Measurements from ENCODE around the gene NDUFS2. TPM values are rescaled to one million over a fixed set of nuclear protein-coding genes. Genes with fewer than 3 reads are reported as not detected.

NDUFS2 gene
- total RNA-seq, 2 experiments from 2014 or later: 62.9 to 72.1 TPM

DNA sequence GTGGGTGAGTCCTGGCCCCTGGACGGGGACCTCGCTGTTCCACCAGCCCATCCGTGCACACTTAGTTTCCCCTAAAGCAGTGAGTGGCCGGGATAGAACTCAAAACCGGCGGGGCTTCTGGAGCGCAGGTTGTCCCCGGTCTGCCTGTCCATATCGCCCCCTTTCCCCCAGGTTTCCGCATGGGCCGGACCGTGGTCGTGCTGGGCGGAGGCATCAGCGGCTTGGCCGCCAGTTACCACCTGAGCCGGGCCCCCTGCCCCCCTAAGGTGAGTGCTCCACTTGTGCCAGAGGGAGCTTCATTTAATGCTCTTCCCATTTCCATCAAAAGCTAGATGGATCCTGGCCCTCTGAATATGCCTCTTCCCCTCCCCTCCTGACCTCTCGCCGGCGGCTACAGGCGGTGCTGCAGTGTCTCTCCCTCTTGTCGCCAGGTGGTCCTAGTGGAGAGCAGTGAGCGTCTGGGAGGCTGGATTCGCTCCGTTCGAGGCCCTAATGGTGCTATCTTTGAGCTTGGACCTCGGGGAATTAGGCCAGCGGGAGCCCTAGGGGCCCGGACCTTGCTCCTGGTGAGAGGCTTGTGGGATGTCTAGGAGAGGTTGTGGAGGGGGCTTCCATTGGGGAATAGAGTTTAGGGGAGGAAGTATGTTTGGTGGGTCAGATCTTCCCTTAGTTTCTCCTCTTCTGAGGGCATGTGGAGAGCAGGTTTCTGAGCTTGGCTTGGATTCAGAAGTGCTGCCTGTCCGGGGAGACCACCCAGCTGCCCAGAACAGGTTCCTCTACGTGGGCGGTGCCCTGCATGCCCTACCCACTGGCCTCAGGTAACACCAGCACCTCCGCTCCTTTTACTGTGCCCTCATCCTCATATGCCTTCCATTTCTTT, 35.3 kb upstream of the NDUFS2 start:
- CTCF ChIA-PET (ENCODE audit: unreplicated experiment): interaction anchor here (0.7 to 2.0 kb wide), 6 partner anchors 10 to 459 kb away, joined by 3 to 10 read pairs (median 4); partner anchors contain the start of gene B4GALT3
- TSS peak; percentile 66 for BruUV-seq (replicated peaks)

DNA sequence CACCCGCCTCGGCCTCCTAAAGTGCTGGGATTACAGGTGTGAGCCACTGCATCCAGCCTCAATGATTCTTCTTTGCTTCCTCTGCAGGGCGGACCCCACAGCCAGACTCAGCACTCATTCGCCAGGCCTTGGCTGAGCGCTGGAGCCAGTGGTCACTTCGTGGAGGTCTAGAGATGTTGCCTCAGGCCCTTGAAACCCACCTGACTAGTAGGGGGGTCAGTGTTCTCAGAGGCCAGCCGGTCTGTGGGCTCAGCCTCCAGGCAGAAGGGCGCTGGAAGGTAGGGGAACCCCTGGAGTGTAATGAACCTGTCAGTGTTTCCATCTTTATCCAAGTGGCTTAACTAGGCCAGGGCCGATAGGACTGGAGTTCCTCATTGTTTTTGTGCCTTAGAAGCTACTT, 33.3 kb upstream of the NDUFS2 start:
- Histone ChIP-seq H3K36me3 (ENCODE audit: insufficient read depth, low read length) (peaks cover 57% of the 10 kb centered on the region), H3K9me2 (ENCODE audit: insufficient read depth, low read length) (no peaks in the 10 kb centered on the region), H2AFZ (ENCODE audit: low read length) (no peak overlapping the region), H3K4me3 (ENCODE audit: low read depth, low read length, poor library complexity, severe bottlenecking) (no peak overlapping the region), H4K20me1 (ENCODE audit: insufficient read depth, low read length) (no peaks in the 10 kb centered on the region), H3K4me2 (ENCODE audit: low read length) (no peak overlapping the region), H3K79me2 (ENCODE audit: insufficient read depth, low read depth, low read length) (no peaks in the 10 kb centered on the region; the same call in 1 of the 2 replicates), H3K4me1 (ENCODE audit: insufficient read depth, low read length, poor library complexity, severe bottlenecking) (peaks cover 14% of the 10 kb centered on the region), H3K9me3 (ENCODE audit: low read length) (no peaks in the 10 kb centered on the region), H3K27ac (ENCODE audit: low read depth, low read length, poor library complexity, severe bottlenecking) (no peak overlapping the region)
- TF ChIP-seq, protein P1, sequence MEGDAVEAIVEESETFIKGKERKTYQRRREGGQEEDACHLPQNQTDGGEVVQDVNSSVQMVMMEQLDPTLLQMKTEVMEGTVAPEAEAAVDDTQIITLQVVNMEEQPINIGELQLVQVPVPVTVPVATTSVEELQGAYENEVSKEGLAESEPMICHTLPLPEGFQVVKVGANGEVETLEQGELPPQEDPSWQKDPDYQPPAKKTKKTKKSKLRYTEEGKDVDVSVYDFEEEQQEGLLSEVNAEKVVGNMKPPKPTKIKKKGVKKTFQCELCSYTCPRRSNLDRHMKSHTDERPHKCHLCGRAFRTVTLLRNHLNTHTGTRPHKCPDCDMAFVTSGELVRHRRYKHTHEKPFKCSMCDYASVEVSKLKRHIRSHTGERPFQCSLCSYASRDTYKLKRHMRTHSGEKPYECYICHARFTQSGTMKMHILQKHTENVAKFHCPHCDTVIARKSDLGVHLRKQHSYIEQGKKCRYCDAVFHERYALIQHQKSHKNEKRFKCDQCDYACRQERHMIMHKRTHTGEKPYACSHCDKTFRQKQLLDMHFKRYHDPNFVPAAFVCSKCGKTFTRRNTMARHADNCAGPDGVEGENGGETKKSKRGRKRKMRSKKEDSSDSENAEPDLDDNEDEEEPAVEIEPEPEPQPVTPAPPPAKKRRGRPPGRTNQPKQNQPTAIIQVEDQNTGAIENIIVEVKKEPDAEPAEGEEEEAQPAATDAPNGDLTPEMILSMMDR (conservative IDR thresholded peaks at IDR 0.05; ENCODE audit: low read length): no peak
- TF ChIP-seq EZH2phosphoT487 (IDR thresholded peaks at IDR 0.05; ENCODE audit: borderline replicate concordance, low read depth, low read length): no peak
- DNase-seq (ENCODE audit: low spot score): no peak
- intact Hi-C loops (cut with micrococcal nuclease; ENCODE audit: unreplicated experiment): no loop called here
- BruUV-seq (replicated peaks): no TSS peak
- ChIA-PET POLR2A (interaction anchor here (1.0 to 3.9 kb wide), 3 partner anchors 8 to 16 kb away, joined by 3 to 23 read pairs (median 3); partner anchors contain the start of genes B4GALT3 and UFC1), CTCF (ENCODE audit: unreplicated experiment) (interaction anchor here (0.6 kb wide), 1 partner anchor 117 kb away, joined by 3 read pairs; no protein-coding TSS in a partner anchor)

More for the DNA sequence above, 35.3 kb upstream of the NDUFS2 start:
- Histone ChIP-seq H3K4me1 (ENCODE audit: insufficient read depth, low read length, poor library complexity, severe bottlenecking) (peaks cover 14% of the 10 kb centered on the region), H2AFZ (ENCODE audit: low read length) (peak overlapping the region; percentile 74), H4K20me1 (ENCODE audit: insufficient read depth, low read length) (no peaks in the 10 kb centered on the region), H3K79me2 (ENCODE audit: insufficient read depth, low read depth, low read length) (no peaks in the 10 kb centered on the region; the same call in 1 of the 2 replicates), H3K9me2 (ENCODE audit: insufficient read depth, low read length) (no peaks in the 10 kb centered on the region), H3K36me3 (ENCODE audit: insufficient read depth, low read length) (peaks cover 46% of the 10 kb centered on the region), H3K9me3 (ENCODE audit: low read length) (no peaks in the 10 kb centered on the region), H3K4me3 (ENCODE audit: low read depth, low read length, poor library complexity, severe bottlenecking) (peak overlapping the region; percentile 79), H3K4me2 (ENCODE audit: low read length) (peak overlapping the region; percentile 97), H3K27ac (ENCODE audit: low read depth, low read length, poor library complexity, severe bottlenecking) (peak overlapping the region; percentile 57)
- TF ChIP-seq, protein P1 (conservative IDR thresholded peaks at IDR 0.05; ENCODE audit: low read length): 0 out of 2 replicates have a peak, but pooled peaks have one; percentile 12
- TF ChIP-seq EZH2phosphoT487 (IDR thresholded peaks at IDR 0.05; ENCODE audit: borderline replicate concordance, low read depth, low read length): no peak
- POLR2A ChIA-PET: interaction anchor here (0.6 to 3.9 kb wide), 10 partner anchors 9 to 214 kb away, joined by 3 to 23 read pairs (median 4); partner anchors contain the start of genes B4GALT3, NIT1, PFDN2 and UFC1
- peak; percentile 37 for DNase-seq (ENCODE audit: low spot score)
- intact Hi-C loops (cut with micrococcal nuclease; ENCODE audit: unreplicated experiment): loop anchor here (1.0 kb wide), 1 partner anchor 10 kb away; the partner anchor contains the start of gene B4GALT3

All from OCI-LY7 (cell line).